ENCODE data around the gene TBATA.

The TBATA gene

GRCh38 chr10:70729763-70730357 is 55.3 kb downstream of the TBATA start:
- Histone ChIP-seq H3K27me3 (replicated peaks; ENCODE audit: control insufficient read depth, insufficient read depth, low read length) (no peaks in the 10 kb centered on the region), H3K36me3 (ENCODE audit: control insufficient read depth, insufficient read depth, low read length) (no peaks in the 10 kb centered on the region), H3K4me3 (replicated peaks; ENCODE audit: low read depth, low read length) (no peak overlapping the region)
- DNase-seq (ENCODE audit: extremely low read depth, insufficient read length): no peak
- TF ChIP-seq, protein P1, sequence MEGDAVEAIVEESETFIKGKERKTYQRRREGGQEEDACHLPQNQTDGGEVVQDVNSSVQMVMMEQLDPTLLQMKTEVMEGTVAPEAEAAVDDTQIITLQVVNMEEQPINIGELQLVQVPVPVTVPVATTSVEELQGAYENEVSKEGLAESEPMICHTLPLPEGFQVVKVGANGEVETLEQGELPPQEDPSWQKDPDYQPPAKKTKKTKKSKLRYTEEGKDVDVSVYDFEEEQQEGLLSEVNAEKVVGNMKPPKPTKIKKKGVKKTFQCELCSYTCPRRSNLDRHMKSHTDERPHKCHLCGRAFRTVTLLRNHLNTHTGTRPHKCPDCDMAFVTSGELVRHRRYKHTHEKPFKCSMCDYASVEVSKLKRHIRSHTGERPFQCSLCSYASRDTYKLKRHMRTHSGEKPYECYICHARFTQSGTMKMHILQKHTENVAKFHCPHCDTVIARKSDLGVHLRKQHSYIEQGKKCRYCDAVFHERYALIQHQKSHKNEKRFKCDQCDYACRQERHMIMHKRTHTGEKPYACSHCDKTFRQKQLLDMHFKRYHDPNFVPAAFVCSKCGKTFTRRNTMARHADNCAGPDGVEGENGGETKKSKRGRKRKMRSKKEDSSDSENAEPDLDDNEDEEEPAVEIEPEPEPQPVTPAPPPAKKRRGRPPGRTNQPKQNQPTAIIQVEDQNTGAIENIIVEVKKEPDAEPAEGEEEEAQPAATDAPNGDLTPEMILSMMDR (IDR thresholded peaks at IDR 0.05; ENCODE audit: insufficient read depth, low read length, poor library complexity, severe bottlenecking): no peak

- TF ChIP-seq, protein P1 (IDR thresholded peaks at IDR 0.05; ENCODE audit: insufficient read depth, low read length, poor library complexity, severe bottlenecking): no peak
- no peaks in the 10 kb centered on the region for H3K36me3 ChIP-seq (ENCODE audit: control insufficient read depth, insufficient read depth, low read length)
- no peak overlapping the region for H3K4me3 ChIP-seq (replicated peaks; ENCODE audit: low read depth, low read length)
- DNase-seq (ENCODE audit: extremely low read depth, insufficient read length): no peak
- no peaks in the 10 kb centered on the region; the same call in 1 of the 2 replicates for H3K27me3 ChIP-seq (replicated peaks; ENCODE audit: control insufficient read depth, insufficient read depth, low read length)
Observed at GRCh38 chr10:70728328-70728727, 56.8 kb downstream of the TBATA start.

DNA sequence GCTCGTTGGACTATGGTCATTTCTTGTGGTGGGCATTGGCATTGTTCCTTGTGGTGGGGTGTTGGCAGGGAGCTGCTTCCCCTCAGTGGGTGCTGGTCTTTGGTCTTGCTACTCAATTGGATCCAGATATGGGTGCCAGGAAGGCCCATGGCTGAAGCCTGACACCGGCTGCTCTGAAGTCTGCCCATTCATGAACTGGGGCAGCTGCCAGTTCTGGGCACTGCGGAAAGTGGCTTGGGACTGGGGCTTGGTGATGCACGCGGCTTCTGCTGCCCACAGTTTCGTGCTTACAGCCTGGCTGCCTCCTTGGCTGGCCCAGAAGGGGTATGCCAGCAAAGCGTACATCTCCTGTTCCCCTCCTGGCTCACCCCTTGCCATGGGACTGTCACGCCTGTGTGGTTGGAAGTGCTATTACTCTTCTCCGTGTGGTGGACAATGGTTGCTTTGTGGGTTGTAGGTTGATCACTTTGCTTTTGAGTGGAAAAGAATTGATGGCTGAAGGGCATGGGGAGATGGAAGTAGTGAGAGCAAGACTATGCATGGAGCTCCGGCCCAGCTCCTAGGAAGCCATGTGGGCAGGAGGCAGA is 58.2 kb downstream of the TBATA start:
- Histone ChIP-seq H3K27me3 (replicated peaks; ENCODE audit: control insufficient read depth, insufficient read depth, low read length) (no peaks in the 10 kb centered on the region; the same call in 1 of the 2 replicates), H3K4me3 (replicated peaks; ENCODE audit: low read depth, low read length) (no peak overlapping the region), H3K36me3 (ENCODE audit: control insufficient read depth, insufficient read depth, low read length) (no peaks in the 10 kb centered on the region)
- TF ChIP-seq, protein P1 (IDR thresholded peaks at IDR 0.05; ENCODE audit: insufficient read depth, low read length, poor library complexity, severe bottlenecking): no peak
- DNase-seq (ENCODE audit: extremely low read depth, insufficient read length): no peak

DNA sequence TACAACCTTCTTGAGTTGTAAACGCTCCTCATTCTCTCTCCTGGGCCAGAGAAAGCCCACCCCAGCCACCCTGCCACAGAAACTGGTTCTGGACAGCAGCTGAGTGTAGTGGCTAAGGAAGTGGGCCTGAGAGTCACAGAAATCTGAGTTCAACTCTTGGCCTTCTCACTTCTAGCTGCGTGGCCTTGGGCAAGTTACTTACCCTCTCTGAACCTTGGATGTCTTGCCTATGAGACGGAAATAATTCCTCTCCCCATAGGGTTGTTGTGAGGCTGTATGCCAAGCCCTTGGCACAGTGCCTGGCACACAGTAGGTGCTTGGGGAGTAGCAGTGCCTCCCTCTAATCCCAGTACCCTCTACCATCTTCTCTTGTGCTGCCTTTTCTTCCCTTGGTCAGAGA is 61.4 kb downstream of the TBATA start:
- no peak for DNase-seq (ENCODE audit: extremely low read depth, insufficient read length)
- Histone ChIP-seq H3K36me3 (ENCODE audit: control insufficient read depth, insufficient read depth, low read length) (no peaks in the 10 kb centered on the region), H3K27me3 (replicated peaks; ENCODE audit: control insufficient read depth, insufficient read depth, low read length) (no peaks in the 10 kb centered on the region; the same call in 1 of the 2 replicates), H3K4me3 (replicated peaks; ENCODE audit: low read depth, low read length) (no peak overlapping the region)
- TF ChIP-seq, protein P1 (IDR thresholded peaks at IDR 0.05; ENCODE audit: insufficient read depth, low read length, poor library complexity, severe bottlenecking): no peak

- no peak for DNase-seq (ENCODE audit: extremely low read depth, insufficient read length)
- Histone ChIP-seq H3K36me3 (ENCODE audit: control insufficient read depth, insufficient read depth, low read length) (no peaks in the 10 kb centered on the region), H3K27me3 (replicated peaks; ENCODE audit: control insufficient read depth, insufficient read depth, low read length) (no peaks in the 10 kb centered on the region; the same call in 1 of the 2 replicates), H3K4me3 (replicated peaks; ENCODE audit: low read depth, low read length) (no peak overlapping the region)
- TF ChIP-seq, protein P1 (IDR thresholded peaks at IDR 0.05; ENCODE audit: insufficient read depth, low read length, poor library complexity, severe bottlenecking): no peak
Observed at GRCh38 chr10:70722820-70723424, 62.3 kb downstream of the TBATA start.

Measured in GM06990 (cell line).